Osteocyte (in vitro differentiated cells): ENCODE results near the gene ITGB3. TPM values are rescaled to one million over a fixed set of nuclear protein-coding genes. Genes with fewer than 3 reads are reported as not detected.

Source experiments
- DNase-seq: peaks from one replicate; pipeline ENCODE4 v3.0.0; 2021; ENCODE audit warnings: mixed read lengths; ENCODE audit not compliant: unreplicated experiment; ENCODE audit errors: extremely low spot score
- H3K27ac Mint-ChIP-seq: one replicate; pipeline ENCODE4 v1.8.0; 2021; ENCODE audit warnings: mild to moderate bottlenecking, mixed read lengths; ENCODE audit not compliant: unreplicated experiment
- H3K27me3 Mint-ChIP-seq: one replicate; pipeline ENCODE4 v1.8.0; 2021; ENCODE audit warnings: mixed read lengths; ENCODE audit not compliant: unreplicated experiment
- H3K36me3 Mint-ChIP-seq: one replicate; pipeline ENCODE4 v1.8.0; 2021; ENCODE audit warnings: mixed read lengths; ENCODE audit not compliant: unreplicated experiment
- H3K4me1 Mint-ChIP-seq: one replicate; pipeline ENCODE4 v1.8.0; 2021; ENCODE audit warnings: mixed read lengths; ENCODE audit not compliant: unreplicated experiment
- H3K4me3 Mint-ChIP-seq: one replicate; pipeline ENCODE4 v1.8.0; 2021; ENCODE audit warnings: mild to moderate bottlenecking, moderate library complexity, mixed read lengths; ENCODE audit not compliant: unreplicated experiment
- H3K9me3 Mint-ChIP-seq: one replicate; pipeline ENCODE4 v1.8.0; 2021; ENCODE audit warnings: mixed read lengths; ENCODE audit not compliant: unreplicated experiment
- total RNA-seq: library from RNA; stranded (reverse); gene quantifications from 2 replicates; pipeline ENCODE4 v1.2.1, GENCODE V29; 2021
- TF ChIP-seq, protein P1 (sequence below): fragments of 200-600 bp; sonication (generic); IDR thresholded peaks from 2 replicates; pipeline ENCODE4 v1.5.0; 2021; ENCODE audit warnings: antibody characterized with exemption, mild to moderate bottlenecking, moderate library complexity

ITGB3 gene
- total RNA-seq, 1 donor from 2014 or later: 3.3 TPM

DNA sequence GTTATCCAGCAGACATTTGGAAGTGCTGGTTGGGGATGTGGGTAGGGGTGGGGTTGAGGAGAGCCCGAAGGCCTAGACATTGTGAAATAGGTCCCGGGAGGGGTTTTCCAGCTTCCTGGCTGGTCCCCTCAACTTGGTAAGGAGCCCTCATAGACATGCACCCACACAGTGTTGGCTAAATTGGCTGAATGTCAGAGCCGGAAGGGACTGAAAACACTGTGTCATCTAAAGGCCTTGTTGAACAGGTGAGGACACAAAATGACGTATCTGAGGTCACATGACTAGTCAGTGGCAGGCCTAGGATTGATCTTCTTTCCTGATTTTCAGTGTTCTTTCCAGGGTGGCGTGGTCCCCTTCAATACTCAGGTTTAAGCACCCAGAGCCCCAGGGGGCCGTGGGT, 27.6 kb downstream of the ITGB3 start:
- Mint-ChIP-seq H3K27me3 (no peaks in the 10 kb centered on the region), H3K36me3 (no peaks in the 10 kb centered on the region), H3K4me1 (peaks cover 38% of the 10 kb centered on the region), H3K27ac (no peak overlapping the region), H3K9me3 (no peaks in the 10 kb centered on the region), H3K4me3 (no peak overlapping the region)
- DNase-seq: no peak
- TF ChIP-seq, protein P1, sequence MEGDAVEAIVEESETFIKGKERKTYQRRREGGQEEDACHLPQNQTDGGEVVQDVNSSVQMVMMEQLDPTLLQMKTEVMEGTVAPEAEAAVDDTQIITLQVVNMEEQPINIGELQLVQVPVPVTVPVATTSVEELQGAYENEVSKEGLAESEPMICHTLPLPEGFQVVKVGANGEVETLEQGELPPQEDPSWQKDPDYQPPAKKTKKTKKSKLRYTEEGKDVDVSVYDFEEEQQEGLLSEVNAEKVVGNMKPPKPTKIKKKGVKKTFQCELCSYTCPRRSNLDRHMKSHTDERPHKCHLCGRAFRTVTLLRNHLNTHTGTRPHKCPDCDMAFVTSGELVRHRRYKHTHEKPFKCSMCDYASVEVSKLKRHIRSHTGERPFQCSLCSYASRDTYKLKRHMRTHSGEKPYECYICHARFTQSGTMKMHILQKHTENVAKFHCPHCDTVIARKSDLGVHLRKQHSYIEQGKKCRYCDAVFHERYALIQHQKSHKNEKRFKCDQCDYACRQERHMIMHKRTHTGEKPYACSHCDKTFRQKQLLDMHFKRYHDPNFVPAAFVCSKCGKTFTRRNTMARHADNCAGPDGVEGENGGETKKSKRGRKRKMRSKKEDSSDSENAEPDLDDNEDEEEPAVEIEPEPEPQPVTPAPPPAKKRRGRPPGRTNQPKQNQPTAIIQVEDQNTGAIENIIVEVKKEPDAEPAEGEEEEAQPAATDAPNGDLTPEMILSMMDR: no peak

DNA sequence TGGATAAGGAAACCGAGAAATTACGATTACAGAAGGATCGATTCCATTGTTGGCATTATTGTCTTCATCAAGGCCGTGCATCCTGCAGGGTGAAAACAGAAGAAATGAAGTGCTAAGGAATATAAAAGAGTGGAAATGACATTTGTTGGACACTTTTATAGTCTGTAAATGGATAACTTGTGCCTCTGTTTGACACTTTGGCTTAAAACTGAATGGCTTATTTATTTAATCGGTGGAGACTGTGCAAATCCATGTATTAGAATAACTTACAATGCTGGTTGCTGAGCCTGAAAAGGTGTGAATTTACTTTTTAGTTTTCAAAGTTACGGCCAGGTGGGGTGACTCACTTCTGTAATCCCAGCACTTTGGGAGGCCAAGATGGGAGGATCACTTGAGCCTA, 31.4 kb downstream of the ITGB3 start:
- H3K27ac Mint-ChIP-seq: no peak overlapping the region
- H3K36me3 Mint-ChIP-seq: no peaks in the 10 kb centered on the region
- H3K4me3 Mint-ChIP-seq: no peak overlapping the region
- DNase-seq: no peak
- TF ChIP-seq, protein P1: no peak
- H3K9me3 Mint-ChIP-seq: no peaks in the 10 kb centered on the region
- no peaks in the 10 kb centered on the region for H3K27me3 Mint-ChIP-seq
- H3K4me1 Mint-ChIP-seq: peaks cover 23% of the 10 kb centered on the region

DNA sequence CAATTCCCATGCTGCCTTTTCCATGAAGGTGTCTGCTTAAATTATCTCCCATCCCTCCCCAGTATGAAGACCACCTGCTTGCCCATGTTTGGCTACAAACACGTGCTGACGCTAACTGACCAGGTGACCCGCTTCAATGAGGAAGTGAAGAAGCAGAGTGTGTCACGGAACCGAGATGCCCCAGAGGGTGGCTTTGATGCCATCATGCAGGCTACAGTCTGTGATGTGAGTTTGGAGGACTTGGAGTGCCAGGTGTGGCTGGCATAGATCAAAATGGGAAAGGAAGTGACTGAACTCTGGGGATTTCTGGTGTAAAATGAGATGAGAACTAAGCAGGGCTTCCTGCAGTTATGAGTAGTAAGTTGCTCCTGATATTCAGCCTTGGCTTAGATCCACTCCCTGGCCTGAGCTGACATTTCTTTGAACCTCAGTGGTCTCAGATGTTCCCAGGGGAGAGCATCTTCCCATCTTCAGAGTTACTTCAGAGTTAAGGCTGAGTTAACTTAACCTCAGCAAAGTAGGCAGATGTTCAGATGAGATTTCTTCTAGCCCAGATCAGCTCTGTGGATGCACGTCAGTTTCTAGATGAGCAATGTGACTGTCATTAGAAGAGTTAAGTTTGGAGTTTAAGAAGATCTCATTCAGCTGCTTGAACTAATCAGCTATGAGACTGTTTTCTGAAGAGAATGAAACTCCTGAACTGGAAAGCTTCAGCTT, 32.7 kb downstream of the ITGB3 start:
- Mint-ChIP-seq H3K27me3 (no peaks in the 10 kb centered on the region), H3K4me1 (peaks cover 15% of the 10 kb centered on the region), H3K36me3 (no peaks in the 10 kb centered on the region), H3K27ac (no peak overlapping the region), H3K9me3 (no peaks in the 10 kb centered on the region), H3K4me3 (no peak overlapping the region)
- DNase-seq: no peak
- TF ChIP-seq, protein P1: no peak

DNA sequence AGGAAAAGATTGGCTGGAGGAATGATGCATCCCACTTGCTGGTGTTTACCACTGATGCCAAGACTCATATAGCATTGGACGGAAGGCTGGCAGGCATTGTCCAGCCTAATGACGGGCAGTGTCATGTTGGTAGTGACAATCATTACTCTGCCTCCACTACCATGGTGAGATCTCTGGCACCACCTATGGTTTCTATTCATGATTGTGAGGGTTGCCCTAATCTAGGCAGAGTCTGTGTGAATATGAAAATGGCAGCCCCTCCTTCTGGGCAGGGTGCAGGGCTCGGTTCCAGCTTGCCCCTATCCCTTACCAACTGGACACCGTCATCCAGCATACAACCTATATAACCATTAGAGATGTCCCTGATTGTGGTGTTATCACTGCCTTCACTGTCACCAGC, 33.4 kb downstream of the ITGB3 start:
- H3K27ac Mint-ChIP-seq: no peak overlapping the region
- H3K27me3 Mint-ChIP-seq: no peaks in the 10 kb centered on the region
- peaks cover 16% of the 10 kb centered on the region for H3K4me1 Mint-ChIP-seq
- no peak overlapping the region for H3K4me3 Mint-ChIP-seq
- no peaks in the 10 kb centered on the region for H3K9me3 Mint-ChIP-seq
- TF ChIP-seq, protein P1: no peak
- no peak for DNase-seq
- no peaks in the 10 kb centered on the region for H3K36me3 Mint-ChIP-seq

DNA sequence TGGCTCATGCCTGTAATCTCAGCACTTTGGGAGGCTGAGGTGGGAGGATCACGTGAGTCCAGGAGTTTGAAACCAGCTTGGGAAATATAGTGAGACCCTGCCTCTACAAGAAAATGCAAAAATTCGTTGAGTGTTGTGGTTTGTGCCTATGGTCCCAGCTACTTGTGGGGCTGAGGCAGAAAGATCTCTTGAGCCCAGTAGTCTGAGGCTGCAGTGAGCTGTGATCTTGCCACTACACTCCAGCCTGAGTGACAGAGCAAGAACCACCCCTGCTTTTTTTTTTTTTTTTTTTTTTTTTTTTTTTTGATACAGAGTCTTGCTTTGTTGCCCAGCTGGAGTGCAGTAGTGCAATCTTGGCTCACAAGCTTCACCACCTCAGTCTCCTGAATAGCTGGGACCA, 34.0 kb downstream of the ITGB3 start:
- no peak for DNase-seq
- H3K36me3 Mint-ChIP-seq: no peaks in the 10 kb centered on the region
- peaks cover 16% of the 10 kb centered on the region for H3K4me1 Mint-ChIP-seq
- H3K9me3 Mint-ChIP-seq: no peaks in the 10 kb centered on the region
- H3K27ac Mint-ChIP-seq: no peak overlapping the region
- H3K27me3 Mint-ChIP-seq: no peaks in the 10 kb centered on the region
- TF ChIP-seq, protein P1: no peak
- no peak overlapping the region for H3K4me3 Mint-ChIP-seq
